Globus pallidus (tissue), 1 donor: Measurements from ENCODE around the gene OLFM1.
A peak's percentile ranks its signal among the peaks of the same experiment; 100 is the strongest.
"Not testable (repeated sequence)": the region's sequence is repeated elsewhere in the genome, so short reads cannot be mapped to it uniquely, and the experiment has no call there.

Source experiments
- DNase-seq: peaks from one replicate; pipeline ENCODE4 v3.0.0-alpha.2; 2015; ENCODE audit warnings: low spot score

The OLFM1 gene

GRCh38 chr9:135060461-135061116 is 26.9 kb upstream of the OLFM1 start:
- no peak for DNase-seq

- no peak for DNase-seq
Measured at GRCh38 chr9:135061441-135061840, 26.0 kb upstream of the OLFM1 start.

GRCh38 chr9:135062254-135062653 is 25.2 kb upstream of the OLFM1 start:
- no peak for DNase-seq

GRCh38 chr9:135063466-135063865 is 24.0 kb upstream of the OLFM1 start:
- DNase-seq, result not testable (repeated sequence)

- DNase-seq, result not testable (repeated sequence)
Measured at GRCh38 chr9:135063888-135064287, 23.6 kb upstream of the OLFM1 start.

- DNase-seq, result no peak
Measured at GRCh38 chr9:135065151-135065550, 22.3 kb upstream of the OLFM1 start.

- no peak for DNase-seq
Measured at GRCh38 chr9:135065804-135066203, 21.7 kb upstream of the OLFM1 start.

GRCh38 chr9:135066291-135066690 is 21.2 kb upstream of the OLFM1 start:
- no peak for DNase-seq

GRCh38 chr9:135067096-135067710 is 20.3 kb upstream of the OLFM1 start:
- no peak for DNase-seq

GRCh38 chr9:135068776-135069415 is 18.6 kb upstream of the OLFM1 start:
- DNase-seq, result no peak

- no peak for DNase-seq
Measured at GRCh38 chr9:135069558-135070197, 17.8 kb upstream of the OLFM1 start.

GRCh38 chr9:135070198-135070951 is 17.1 kb upstream of the OLFM1 start:
- no peak for DNase-seq

GRCh38 chr9:135070964-135071735 is 16.3 kb upstream of the OLFM1 start:
- no peak for DNase-seq

GRCh38 chr9:135073081-135073740 is 14.3 kb upstream of the OLFM1 start:
- DNase-seq, result no peak

GRCh38 chr9:135073741-135074305 is 13.6 kb upstream of the OLFM1 start:
- no peak for DNase-seq

- DNase-seq, result no peak
Measured at GRCh38 chr9:135074354-135075233, 12.9 kb upstream of the OLFM1 start.

GRCh38 chr9:135075234-135076142 is 12.0 kb upstream of the OLFM1 start:
- DNase-seq, result peak; percentile 37

GRCh38 chr9:135076143-135076875 is 11.2 kb upstream of the OLFM1 start:
- DNase-seq, result no peak
